Muscle of back (tissue), 11 donors: ENCODE results near the gene SEPHS2. TPM values are rescaled to one million over a fixed set of nuclear protein-coding genes. Genes with fewer than 3 reads are reported as not detected.
"Not testable (repeated sequence)": the region's sequence is repeated elsewhere in the genome, so short reads cannot be mapped to it uniquely, and the experiment has no call there.

Experiments used
- DNase-seq, 3 donors: peaks; one replicate each; pipeline versions ENCODE4 v3.0.0 to v3.0.0-alpha.2; 2013
- polyA plus RNA-seq, 10 donors: library from polyadenylated mRNA; unstranded; fragments of 120-200 nt; gene quantifications; one replicate each; pipeline ENCODE4 v1.2.1, GENCODE V29; 2013; ENCODE audit not compliant: insufficient read length in 10 of 10

Gene SEPHS2
- polyA plus RNA-seq, 10 donors, result 14.1 to 22.6 (median 15.9) TPM

DNA sequence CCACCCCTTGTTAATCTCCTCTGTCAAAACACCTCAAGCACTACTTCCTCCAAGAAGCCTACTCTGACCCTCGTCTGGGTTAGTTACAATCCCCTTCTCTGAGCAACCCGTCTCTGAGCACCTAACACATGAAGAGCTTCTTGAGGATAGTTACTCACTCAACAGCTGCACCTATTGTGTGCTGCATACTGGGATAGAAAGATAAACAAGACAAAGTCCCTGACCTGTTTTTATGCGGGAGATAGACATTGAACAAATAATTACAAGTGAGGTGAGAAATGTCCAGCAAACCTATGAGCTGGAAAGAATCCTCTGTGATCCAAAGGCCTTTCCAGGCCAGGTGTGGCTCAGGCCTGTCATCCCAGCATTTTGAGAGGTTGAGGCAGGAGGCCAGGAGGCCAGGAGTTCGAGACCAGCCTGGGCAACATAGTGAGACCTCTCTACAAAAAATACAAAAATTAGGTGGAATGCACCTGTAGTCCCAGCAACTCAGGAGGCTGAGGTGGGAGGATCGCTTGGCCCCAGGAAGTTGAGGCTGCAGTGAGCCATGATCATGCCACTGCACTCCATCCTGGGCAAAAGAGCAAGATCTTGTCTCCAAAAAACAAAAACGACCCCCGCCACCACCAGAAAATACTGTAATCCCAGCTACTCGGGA is 43.8 kb downstream of the SEPHS2 start:
- DNase-seq, result no peak

DNA sequence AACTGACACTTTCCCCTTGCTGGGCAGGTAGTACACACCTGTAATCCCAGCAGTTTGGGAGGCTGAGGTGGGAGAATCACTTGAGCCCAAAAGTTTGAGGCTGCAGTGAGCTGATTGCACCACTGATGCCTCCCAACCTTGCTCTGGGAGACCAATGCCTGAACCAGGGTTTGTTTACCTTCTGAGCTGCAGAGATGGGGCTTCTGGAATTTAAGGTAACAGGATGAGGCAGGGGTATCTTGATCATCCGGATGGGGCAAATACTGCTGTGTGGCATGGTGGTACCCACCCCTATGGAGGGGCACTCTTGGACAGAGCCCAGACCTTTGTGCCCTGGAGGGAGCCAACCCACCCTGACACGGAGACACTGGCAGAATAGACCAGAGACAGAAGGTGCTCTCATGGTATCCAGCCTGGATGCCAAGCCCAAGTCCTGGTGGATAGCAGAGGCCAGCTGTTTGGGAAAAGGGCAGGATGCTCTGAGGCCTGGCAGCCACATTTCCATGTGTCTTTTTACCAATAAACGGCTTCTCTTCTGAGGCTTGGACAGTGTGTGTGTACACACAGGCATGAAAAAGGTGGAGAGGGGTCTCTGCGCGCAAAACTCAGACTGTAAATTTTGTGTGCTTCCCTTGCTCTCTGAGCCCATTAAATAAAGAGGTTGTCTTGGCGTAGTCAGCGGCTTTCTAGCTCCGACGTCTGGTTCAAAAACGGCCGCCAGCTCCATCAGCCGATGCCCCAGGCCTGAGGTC is 46.1 kb downstream of the SEPHS2 start:
- no peak for DNase-seq

DNA sequence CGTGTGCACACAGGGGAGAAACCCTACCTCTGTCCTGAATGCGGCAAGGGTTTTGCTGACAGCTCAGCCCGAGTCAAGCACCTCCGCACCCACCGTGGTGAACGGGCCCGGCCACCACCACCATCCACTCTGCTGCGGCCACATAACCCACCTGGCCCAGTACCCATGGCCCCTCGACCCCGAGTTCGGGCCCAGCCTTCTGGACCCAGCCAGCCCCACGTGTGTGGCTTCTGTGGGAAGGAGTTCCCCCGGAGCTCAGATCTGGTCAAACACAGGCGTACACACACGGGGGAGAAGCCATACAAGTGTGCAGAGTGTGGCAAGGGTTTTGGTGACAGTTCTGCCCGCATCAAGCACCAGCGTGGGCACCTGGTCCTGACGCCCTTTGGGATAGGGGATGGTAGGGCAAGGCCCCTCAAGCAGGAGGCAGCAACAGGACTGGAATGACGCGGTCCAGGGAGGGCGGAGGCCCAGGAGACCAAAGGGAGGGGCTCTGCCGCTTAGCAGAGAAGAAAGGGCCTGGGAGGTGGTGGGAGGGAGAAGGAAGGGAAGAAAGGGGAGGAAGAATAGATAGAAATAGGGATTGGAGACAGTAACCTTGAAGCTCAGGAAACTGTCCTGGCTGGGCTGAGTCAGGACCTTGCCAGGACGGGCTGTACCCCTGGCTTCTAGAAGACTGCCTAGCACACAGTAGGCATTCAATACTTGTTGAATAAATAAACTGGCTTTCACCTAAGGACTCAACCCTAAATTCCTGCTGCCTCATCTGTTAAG is 46.8 kb downstream of the SEPHS2 start:
- no peak for DNase-seq

DNA sequence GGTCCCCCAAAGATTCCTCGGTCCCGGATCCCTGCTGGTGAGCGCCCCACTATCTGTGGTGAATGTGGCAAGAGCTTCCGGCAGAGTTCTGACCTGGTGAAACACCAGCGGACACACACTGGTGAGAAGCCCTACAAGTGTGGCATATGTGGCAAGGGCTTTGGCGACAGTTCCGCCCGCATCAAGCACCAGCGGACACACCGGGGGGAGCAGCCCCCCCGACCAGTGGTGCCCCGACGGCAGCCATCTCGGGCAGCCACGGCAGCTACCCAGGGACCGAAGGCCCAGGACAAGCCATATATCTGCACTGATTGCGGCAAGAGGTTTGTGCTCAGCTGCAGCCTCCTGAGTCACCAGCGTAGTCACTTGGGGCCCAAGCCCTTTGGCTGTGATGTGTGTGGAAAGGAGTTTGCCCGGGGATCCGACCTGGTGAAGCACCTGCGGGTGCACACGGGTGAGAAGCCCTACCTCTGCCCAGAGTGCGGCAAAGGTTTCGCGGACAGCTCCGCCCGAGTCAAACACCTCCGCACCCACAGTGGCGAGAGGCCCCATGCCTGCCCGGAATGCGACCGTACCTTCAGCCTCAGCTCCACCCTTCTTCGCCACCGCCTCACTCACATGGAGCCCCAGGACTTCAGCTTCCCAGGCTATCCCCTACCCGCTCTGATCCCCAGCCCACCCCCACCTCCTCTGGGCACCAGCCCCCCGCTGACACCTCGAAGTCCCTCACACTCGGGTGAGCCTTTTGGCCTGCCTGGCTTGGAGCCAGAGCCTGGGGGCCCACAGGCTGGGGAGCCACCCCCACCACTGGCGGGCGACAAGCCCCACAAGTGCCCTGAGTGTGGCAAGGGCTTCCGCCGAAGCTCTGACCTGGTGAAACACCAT is 47.7 kb downstream of the SEPHS2 start:
- DNase-seq, result no peak

- no peak for DNase-seq
Observed at GRCh38 chr16:30397056-30397455, 48.6 kb downstream of the SEPHS2 start.

DNA sequence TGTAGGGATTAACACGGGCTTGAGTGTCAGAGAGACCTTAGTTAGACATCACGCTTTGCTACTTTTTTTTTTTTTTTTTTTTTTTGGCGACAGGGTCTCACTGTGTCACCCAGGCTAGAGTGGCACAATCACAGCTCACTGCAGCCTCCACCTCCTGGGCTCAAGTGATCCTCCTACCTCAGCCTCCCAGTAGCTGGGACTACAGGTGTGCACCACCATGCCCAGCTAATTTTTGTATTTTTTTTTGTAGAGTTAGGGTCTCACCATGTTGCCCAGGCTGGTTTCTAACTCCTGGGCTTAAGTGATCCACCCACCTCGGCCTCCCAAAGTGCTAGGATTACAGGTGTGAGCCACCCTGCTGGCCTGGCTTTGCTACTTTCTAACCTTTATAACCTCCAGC is 49.0 kb downstream of the SEPHS2 start:
- DNase-seq, result not testable (repeated sequence)

- DNase-seq, result no peak
Observed at GRCh38 chr16:30395992-30396585, 49.6 kb downstream of the SEPHS2 start.

- peak; percentile 89 to 97 (median 93) for DNase-seq
Observed at GRCh38 chr16:30395155-30395991, 50.3 kb downstream of the SEPHS2 start, which contains the start of gene ZNF48. Gene ZNF48 (plus strand): TSS chr16:30395420. CDS start chr16:30395795, 375 bp downstream.

GRCh38 chr16:30394592-30395154 is 51.0 kb downstream of the SEPHS2 start:
- DNase-seq, result peak in 1 of 3 donors; percentile 78

Other genes starting within 250 kb of the SEPHS2 start
- 1 to 10 TPM; 1.5 to 6.4 (median 2.9) TPM for gene SULT1A3, start 246.6 kb downstream of the SEPHS2 start, polyA plus RNA-seq
- gene NPIPB13, start 197.4 kb downstream of the SEPHS2 start, polyA plus RNA-seq, result 10 to 100 TPM in 4 of 10 donors, 1 to 10 TPM in 6; 1.9 to 29.3 (median 4.3) TPM
- 10 to 100 TPM; 28.4 to 43.0 (median 33.1) TPM for gene CD2BP2, start 90.6 kb downstream of the SEPHS2 start, polyA plus RNA-seq
- 10 to 100 TPM; 26.6 to 33.6 (median 29.4) TPM for gene TBC1D10B, start 75.4 kb downstream of the SEPHS2 start, polyA plus RNA-seq
- gene MYL11, start 71.1 kb downstream of the SEPHS2 start, polyA plus RNA-seq, result 1,000 to 10,000 TPM; 4,606 to 8,402 (median 7,909) TPM
- gene SEPTIN1, start 63.3 kb downstream of the SEPHS2 start, polyA plus RNA-seq, result 1 to 10 TPM in 9 of 10 donors, under 1 TPM in 1; 0.94 to 9.0 (median 3.0) TPM
- 1 to 10 TPM; 4.8 to 8.4 (median 5.9) TPM for gene ZNF48, start 50.5 kb downstream of the SEPHS2 start, polyA plus RNA-seq
- 1 to 10 TPM; 3.0 to 7.0 (median 4.0) TPM for gene ZNF771, start 38.3 kb downstream of the SEPHS2 start, polyA plus RNA-seq
- gene DCTPP1, start 15.8 kb downstream of the SEPHS2 start, polyA plus RNA-seq, result 10 to 100 TPM; 22.9 to 38.5 (median 27.9) TPM
- 1 to 10 TPM; 1.5 to 8.7 (median 2.7) TPM for gene ITGAL, start 26.9 kb upstream of the SEPHS2 start, polyA plus RNA-seq
- 10 to 100 TPM; 22.7 to 31.9 (median 25.3) TPM for gene ZNF768, start 80.7 kb upstream of the SEPHS2 start, polyA plus RNA-seq
- gene ZNF747, start 89.0 kb upstream of the SEPHS2 start, polyA plus RNA-seq, result 1 to 10 TPM; 5.7 to 7.6 (median 6.6) TPM
- gene ZNF764, start 112.5 kb upstream of the SEPHS2 start, polyA plus RNA-seq, result 1 to 10 TPM; 5.6 to 8.5 (median 6.3) TPM
- gene ZNF688, start 125.8 kb upstream of the SEPHS2 start, polyA plus RNA-seq, result 10 to 100 TPM in 1 of 10 donors, 1 to 10 TPM in 9; 5.9 to 10.1 (median 8.1) TPM
- 10 to 100 TPM in 8 of 10 donors, 1 to 10 TPM in 2; 8.2 to 16.8 (median 11.7) TPM for gene ZNF785, start 139.8 kb upstream of the SEPHS2 start, polyA plus RNA-seq
- gene ZNF689, start 164.5 kb upstream of the SEPHS2 start, polyA plus RNA-seq, result 1 to 10 TPM; 6.4 to 8.8 (median 7.5) TPM
- 10 to 100 TPM; 17.8 to 27.5 (median 22.2) TPM for gene PRR14, start 205.1 kb upstream of the SEPHS2 start, polyA plus RNA-seq
- 10 to 100 TPM; 25.1 to 38.8 (median 35.1) TPM for gene FBRS, start 212.6 kb upstream of the SEPHS2 start, polyA plus RNA-seq